SK-N-SH (cell line): ENCODE data around the gene AP3S2. TPM values are rescaled to one million over a fixed set of nuclear protein-coding genes. Genes with fewer than 3 reads are reported as not detected.
"Not testable (repeated sequence)": the region's sequence is repeated elsewhere in the genome, so short reads cannot be mapped to it uniquely, and the experiment has no call there.

ENCODE experiments used
- CTCF ChIA-PET: fragments of 300-600, 350-600 bp; formaldehyde crosslinking; extraction: SDS; loops from one replicate; lab custom pipeline; 2021; lab: Yijun Ruan, JAX
- POLR2A ChIA-PET: fragments of 350-600 bp; sonication (Branson Sonifier 250); formaldehyde crosslinking; extraction: SDS; loops from one replicate; lab custom pipeline; 2020; ENCODE audit warnings: antibody characterized with exemption, inconsistent platforms; lab: Yijun Ruan, JAX
- DNase-seq: peaks from one replicate; pipeline ENCODE4 v3.0.0; 2012
- H2AFZ ChIP-seq: fragments of 200-600 bp; sonication (generic); 2 replicates; pipeline ENCODE4 v1.8.1; 2016; ENCODE audit warnings: antibody characterized with exemption, mild to moderate bottlenecking, low read depth
- H3F3A ChIP-seq: fragments of 200-600 bp; sonication (generic); replicated peaks from 2 replicates; pipeline ENCODE3; 2016; ENCODE audit warnings: antibody characterized with exemption, mild to moderate bottlenecking; ENCODE audit not compliant: insufficient read depth
- H3K27ac ChIP-seq, 2 experiments: fragments of 200-500 bp in 1 of 2; fragments of 200-600 bp in 1 of 2; sonication (Bioruptor generic) in 1 of 2; sonication (generic), shearing (Covaris generic) in 1 of 2; 2 replicates each; pipeline versions ENCODE4 v1.5.1 to v1.6.1; 2014 to 2016; ENCODE audit warnings: low read depth in 2 of 2, inconsistent platforms in 1 of 2, low read length in 1 of 2, mild to moderate bottlenecking in 1 of 2, mixed read lengths in 1 of 2
- H3K27me3 ChIP-seq: fragments of 200-600 bp; sonication (generic), shearing (Covaris generic); 2 replicates; pipeline ENCODE4 v1.6.1; 2016; ENCODE audit warnings: mixed run types; ENCODE audit not compliant: insufficient read depth
- H3K36me3 ChIP-seq, 2 experiments: fragments of 200-500 bp in 1 of 2; fragments of 200-600 bp in 1 of 2; sonication (Bioruptor generic) in 1 of 2; sonication (generic) in 1 of 2; replicated peaks in 1 of 2; 2 replicates each; pipeline versions ENCODE3 to v1.5.1; 2014 to 2016; ENCODE audit warnings: low read length in 1 of 2, mild to moderate bottlenecking in 1 of 2; ENCODE audit not compliant: insufficient read depth in 2 of 2, control insufficient read depth in 1 of 2
- H3K4me1 ChIP-seq, 2 experiments: fragments of 200-500 bp in 1 of 2; fragments of 200-600 bp in 1 of 2; sonication (Bioruptor generic) in 1 of 2; sonication (generic), shearing (Covaris generic) in 1 of 2; 2 replicates each; pipeline versions ENCODE4 v1.5.1 to v1.6.1; 2014 to 2016; ENCODE audit warnings: low read depth in 1 of 2, low read length in 1 of 2, mixed run types in 1 of 2; ENCODE audit not compliant: insufficient read depth in 2 of 2, control insufficient read depth in 1 of 2
- H3K4me2 ChIP-seq: fragments of 200-600 bp; sonication (generic), shearing (Covaris generic); 2 replicates; pipeline ENCODE4 v1.6.1; 2017; ENCODE audit warnings: mixed run types
- H3K4me3 ChIP-seq, 2 experiments: fragments of 200-500 bp in 1 of 2; fragments of 200-600 bp in 1 of 2; sonication (Bioruptor generic) in 1 of 2; sonication (generic), shearing (Covaris generic) in 1 of 2; 2 replicates each; pipeline versions ENCODE4 v1.5.1 to v1.8.1; 2014 to 2016; ENCODE audit warnings: low read depth in 2 of 2, inconsistent platforms in 1 of 2, low read length in 1 of 2, mild to moderate bottlenecking in 1 of 2, mixed read lengths in 1 of 2, moderate library complexity in 1 of 2
- H3K79me2 ChIP-seq: fragments of 200-600 bp; sonication (generic); 2 replicates; pipeline ENCODE4 v1.8.1; 2017; ENCODE audit warnings: mild to moderate bottlenecking; ENCODE audit not compliant: insufficient read depth
- H3K9ac ChIP-seq: fragments of 200-600 bp; sonication (generic); 2 replicates; pipeline ENCODE4 v1.6.1; 2017; ENCODE audit warnings: mixed run types
- H3K9me2 ChIP-seq: fragments of 200-600 bp; sonication (generic); 2 replicates; pipeline ENCODE4 v1.6.1; 2017; ENCODE audit warnings: mixed run types
- H3K9me3 ChIP-seq: fragments of 200-600 bp; sonication (generic); 2 replicates; pipeline ENCODE4 v1.6.1; 2017; ENCODE audit warnings: mixed run types, mild to moderate bottlenecking, moderate library complexity
- H4K20me1 ChIP-seq: fragments of 200-600 bp; sonication (generic); 2 replicates; pipeline ENCODE4 v1.6.1; 2017; ENCODE audit warnings: mild to moderate bottlenecking, mixed run types; ENCODE audit not compliant: insufficient read depth
- CHD2 ChIP-seq: fragments of 150-350 bp; IDR thresholded peaks from 2 replicates; pipeline ENCODE4 v1.6.1; 2018; ENCODE audit warnings: low read length; ENCODE audit not compliant: partially characterized antibody
- EP300 ChIP-seq, 2 experiments: IDR thresholded peaks; 2 replicates each; pipeline versions ENCODE4 v1.4.0 to v1.6.1; 2012; ENCODE audit warnings: borderline replicate concordance in 1 of 2, low read depth in 1 of 2, low read length in 1 of 2
- FOSL2 ChIP-seq: IDR thresholded peaks from 2 replicates; pipeline ENCODE4 v1.4.0; 2012; ENCODE audit warnings: low read depth, mild to moderate bottlenecking, moderate library complexity, borderline replicate concordance
- FOXJ3 ChIP-seq: sonication (generic); formaldehyde crosslinking; IDR thresholded peaks from 2 replicates; pipeline ENCODE4 v1.5.1; 2020; ENCODE audit warnings: mild to moderate bottlenecking, missing genetic modification reagents
- GATA2 ChIP-seq: sonication (generic); formaldehyde crosslinking; IDR thresholded peaks from 2 replicates; pipeline ENCODE4 v1.5.0; 2020; ENCODE audit warnings: mild to moderate bottlenecking, missing genetic modification reagents
- JUND ChIP-seq: IDR thresholded peaks from 2 replicates; pipeline ENCODE4 v1.4.0; 2012
- RXRA ChIP-seq: IDR thresholded peaks from 2 replicates; pipeline ENCODE4 v1.4.0; 2012; ENCODE audit warnings: low read depth, mild to moderate bottlenecking, borderline replicate concordance
- YY1 ChIP-seq: IDR thresholded peaks from 2 replicates; pipeline ENCODE4 v1.4.0; 2012; ENCODE audit warnings: low read depth, mild to moderate bottlenecking
- WGBS: methylation state at CpG from one replicate; pipeline ENCODE4 v1.1.6; 2017; ENCODE audit warnings: low lambda C conversion rate; 5-methylcytosine and 5-hydroxymethylcytosine counted together
- polyA plus RNA-seq, 3 experiments: library from polyadenylated mRNA; depleted of rRNA; stranded (reverse); fragments of >200 nt; gene quantifications; 2 replicates each; pipeline ENCODE4 v1.2.3, GENCODE V29; 2012

The AP3S2 gene
- polyA plus RNA-seq, 1 of the 3 experiments (the other 2 are of a cell fraction): 11.9 TPM

DNA sequence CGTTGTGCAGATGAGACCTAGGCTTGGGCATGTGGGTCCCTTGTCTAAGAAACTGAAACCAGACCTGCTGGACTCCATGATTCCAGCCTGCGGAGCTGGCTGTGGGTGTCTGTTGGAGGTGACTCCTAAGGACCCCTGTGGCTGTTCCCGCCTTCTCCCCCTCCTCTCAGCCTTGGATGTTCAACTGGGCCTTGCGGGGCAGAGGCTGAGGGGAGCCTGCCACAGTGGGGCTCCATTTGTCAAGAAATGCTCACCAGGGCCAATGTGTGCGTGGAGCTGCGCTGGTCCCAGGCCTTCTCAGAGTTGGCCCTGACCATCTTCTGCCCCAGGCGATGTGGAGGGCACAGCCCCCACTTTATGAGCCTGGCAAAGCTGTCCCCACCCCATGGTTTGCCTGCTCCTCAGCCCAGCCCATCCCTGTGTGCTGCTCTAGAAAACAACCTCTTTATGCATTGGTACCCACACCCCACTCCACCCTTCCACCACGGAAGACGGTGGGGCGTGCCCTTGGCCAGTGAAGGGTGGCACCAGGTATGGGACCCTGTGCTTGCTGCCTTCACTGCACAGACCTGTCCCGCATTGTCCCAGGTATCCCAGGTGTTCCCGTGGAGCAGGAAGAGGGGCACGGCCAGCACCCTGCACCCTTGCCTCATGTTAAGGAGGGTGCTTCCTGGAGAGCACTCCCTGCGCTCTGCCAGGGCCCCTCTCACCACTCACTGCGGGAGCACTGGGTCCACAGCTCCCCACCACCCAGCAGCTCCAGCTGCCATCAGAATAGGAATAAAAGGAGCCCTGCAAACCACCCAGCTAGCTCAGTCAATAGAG lies 109.7 kb downstream of the AP3S2 start:
- TF ChIP-seq JUND (no peak), EP300 (IDR thresholded peaks at IDR 0.05; ENCODE audit: borderline replicate concordance in 1 of 2, low read depth in 1 of 2, low read length in 1 of 2) (no peak), CHD2 (no peak), RXRA (no peak), GATA2 (CRISPR knock-in tag) (no peak), FOXJ3 (CRISPR knock-in tag) (no peak), FOSL2 (no peak), YY1 (no peak)
- Histone ChIP-seq H4K20me1 (no peaks in the 10 kb centered on the region), H2AFZ (no peak overlapping the region), H3K36me3 (peaks cover 0 to 14% of the 10 kb centered on the region in 2 experiments), H3K9me3 (peaks cover 12% of the 10 kb centered on the region; the same call in 1 of the 2 replicates), H3K27me3 (no peaks in the 10 kb centered on the region), H3K9me2 (no peaks in the 10 kb centered on the region), H3F3A (peaks cover 12% of the 10 kb centered on the region), H3K27ac (no peak overlapping the region), H3K4me1 (no peaks in the 10 kb centered on the region; a peak in 1 of 4 replicates), H3K4me2 (no peak overlapping the region), H3K79me2 (no peaks in the 10 kb centered on the region), H3K4me3 (no peak overlapping the region), H3K9ac (no peak overlapping the region)
- 93% methylated on average over 6 of the region's 15 CpGs for WGBS
- DNase-seq: peak; percentile 17
- CTCF ChIA-PET: interaction anchor here (1.1 to 1.9 kb wide), 6 partner anchors 11 to 91 kb away, joined by 3 to 7 read pairs (median 6); no protein-coding TSS in a partner anchor
- POLR2A ChIA-PET: no interaction called here

DNA sequence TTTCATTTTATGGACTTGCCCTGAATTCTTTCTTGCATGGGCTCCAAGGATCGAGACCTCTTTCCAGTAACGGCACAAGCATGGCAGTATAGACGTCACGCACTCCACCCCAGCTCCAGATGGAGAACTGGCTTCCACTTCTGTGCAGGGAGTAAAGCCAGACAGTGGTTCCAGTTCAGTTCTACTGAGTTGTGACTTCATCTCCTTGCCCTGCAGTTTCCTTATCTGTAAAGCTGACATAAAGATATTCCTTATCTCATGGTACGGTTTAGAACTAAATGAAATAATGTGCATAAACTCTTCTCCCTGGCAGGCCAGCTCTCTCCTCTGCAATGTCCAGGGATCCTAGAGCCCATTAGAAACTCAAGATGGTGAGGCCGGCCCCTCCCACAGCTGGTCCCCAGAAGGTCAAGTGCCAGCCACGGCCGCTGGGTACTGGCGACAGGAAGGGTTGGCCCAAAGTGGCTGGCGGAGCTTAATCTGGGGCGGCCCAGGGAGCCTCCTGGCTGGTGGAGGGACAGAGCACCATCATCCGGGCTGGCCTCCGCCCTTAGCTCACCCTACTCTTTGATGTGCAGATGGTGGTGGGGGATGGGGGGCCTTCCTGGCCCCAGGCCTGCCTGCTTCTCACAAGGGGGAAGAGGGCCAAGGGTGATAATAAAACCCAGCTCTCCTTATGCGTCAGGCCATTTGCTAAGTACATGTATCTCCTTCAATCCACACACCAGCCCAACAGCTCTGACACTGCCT lies 110.5 kb downstream of the AP3S2 start:
- Histone ChIP-seq H3K9ac (no peak overlapping the region), H3K9me2 (no peaks in the 10 kb centered on the region), H3K27ac (no peak overlapping the region), H2AFZ (no peak overlapping the region)
- CTCF ChIA-PET: interaction anchor here (1.1 to 1.9 kb wide), 4 partner anchors 10 to 92 kb away, joined by 4 to 7 read pairs (median 7); no protein-coding TSS in a partner anchor
- no peak for TF ChIP-seq RXRA
- TF ChIP-seq, all 33 proteins: peak for 0
- no peak overlapping the region for H3K4me2 ChIP-seq
- H3K9me3 ChIP-seq: peaks cover 11% of the 10 kb centered on the region; the same call in 1 of the 2 replicates
- H3K4me1 ChIP-seq: no peaks in the 10 kb centered on the region; a peak in 1 of 4 replicates
- no peak overlapping the region for H3K4me3 ChIP-seq
- DNase-seq: peak; percentile 38
- no peaks in the 10 kb centered on the region for H4K20me1 ChIP-seq
- H3F3A ChIP-seq: peaks cover 12% of the 10 kb centered on the region
- no peaks in the 10 kb centered on the region for H3K79me2 ChIP-seq
- H3K27me3 ChIP-seq: no peaks in the 10 kb centered on the region
- 92% methylated on average over 9 of the region's 14 CpGs for WGBS
- peaks cover 0 to 10% of the 10 kb centered on the region in 2 experiments for H3K36me3 ChIP-seq
- POLR2A ChIA-PET: no interaction called here

DNA sequence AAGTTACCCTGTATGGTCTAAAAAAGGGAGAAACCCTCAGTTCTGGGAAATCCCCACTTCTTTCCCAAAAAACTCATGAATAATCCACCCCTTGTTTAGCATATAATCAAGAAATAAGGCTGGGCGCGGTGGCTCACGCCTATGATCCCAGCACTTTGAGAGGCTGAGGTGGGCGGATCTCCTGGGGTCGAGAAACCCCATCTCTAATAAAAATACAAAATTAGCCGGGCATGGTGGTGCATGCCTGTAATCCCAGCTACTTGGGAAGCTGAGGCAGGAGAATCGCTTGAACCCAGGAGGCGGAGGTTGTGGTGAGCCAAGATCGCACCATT lies 111.2 kb downstream of the AP3S2 start:
- CTCF ChIA-PET: interaction anchor here (1.6 to 1.9 kb wide), 2 partner anchors 22 to 92 kb away, joined by 7 read pairs; no protein-coding TSS in a partner anchor
- 96% methylated on average over 9 of the region's 9 CpGs for WGBS
- H3K27ac ChIP-seq, H3F3A ChIP-seq, H3K9ac ChIP-seq, H3K36me3 ChIP-seq, H3K9me2 ChIP-seq, H3K9me3 ChIP-seq, H4K20me1 ChIP-seq, DNase-seq, H3K4me2 ChIP-seq, H3K27me3 ChIP-seq, H3K4me3 ChIP-seq, H3K79me2 ChIP-seq, POLR2A ChIA-PET, H3K4me1 ChIP-seq, H2AFZ ChIP-seq: not testable (repeated sequence)
